ENCODE measurements around the gene CDH4.

DNA sequence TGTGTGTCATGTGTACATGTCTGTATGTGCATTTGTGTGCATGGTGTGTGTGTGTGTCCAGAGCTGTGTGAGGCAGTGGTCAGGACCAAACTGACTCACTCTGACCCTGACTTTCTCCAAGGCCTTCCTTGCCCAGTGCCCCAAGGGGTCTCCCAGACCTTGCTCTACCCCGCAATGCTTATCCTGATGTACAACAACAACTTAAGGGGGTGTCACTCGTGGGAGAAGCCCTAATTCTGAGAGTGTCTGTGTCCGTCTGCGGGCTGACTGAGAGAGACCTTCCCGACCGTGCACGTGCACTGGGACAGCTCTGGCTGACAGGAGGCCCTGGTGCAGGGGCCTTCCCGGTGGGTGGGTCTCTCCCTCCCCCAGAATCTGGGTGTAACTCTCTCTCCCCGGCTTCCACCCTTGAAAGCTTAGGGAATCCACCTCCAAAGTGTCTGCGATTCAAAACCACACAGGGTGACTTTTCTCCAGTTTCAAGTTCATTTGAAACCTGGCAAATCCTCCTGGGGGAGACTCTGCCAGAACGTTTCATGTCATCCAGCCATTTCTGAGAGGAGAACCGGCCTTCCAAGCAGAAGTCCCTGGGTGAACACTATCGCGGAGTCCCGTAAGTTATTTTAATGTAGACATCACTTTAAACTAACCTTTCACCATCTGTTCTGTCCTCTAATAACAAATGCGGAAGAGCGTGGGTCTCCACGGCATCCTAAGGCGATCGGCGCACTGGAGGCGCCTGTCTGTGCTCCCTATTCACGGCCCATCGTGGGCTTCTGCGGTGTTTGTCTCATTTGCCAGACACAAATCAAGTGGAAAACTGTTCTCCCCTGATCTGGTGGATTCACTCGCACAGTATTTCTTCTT lies 588.1 kb downstream of the CDH4 start:
- TF ChIP-seq POLR2AphosphoS5 (IDR thresholded peaks at IDR 0.05; ENCODE audit: insufficient read depth, low read depth, low read length) (no peak), POLR2A (IDR thresholded peaks at IDR 0.05; ENCODE audit: low read depth, low read length) (no peak), MYC (IDR thresholded peaks at IDR 0.05; ENCODE audit: low read depth, low read length) (no peak), EZH2 (IDR thresholded peaks at IDR 0.05; ENCODE audit: borderline replicate concordance, low read depth, low read length, severe bottlenecking) (no peak), JUN (IDR thresholded peaks at IDR 0.05; ENCODE audit: borderline replicate concordance, insufficient read depth, insufficient read length, low read depth) (no peak)
- TF ChIP-seq, protein P1, sequence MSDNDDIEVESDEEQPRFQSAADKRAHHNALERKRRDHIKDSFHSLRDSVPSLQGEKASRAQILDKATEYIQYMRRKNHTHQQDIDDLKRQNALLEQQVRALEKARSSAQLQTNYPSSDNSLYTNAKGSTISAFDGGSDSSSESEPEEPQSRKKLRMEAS (IDR thresholded peaks at IDR 0.05; ENCODE audit: insufficient read depth, insufficient read length), result no peak
- TF ChIP-seq, protein P2, sequence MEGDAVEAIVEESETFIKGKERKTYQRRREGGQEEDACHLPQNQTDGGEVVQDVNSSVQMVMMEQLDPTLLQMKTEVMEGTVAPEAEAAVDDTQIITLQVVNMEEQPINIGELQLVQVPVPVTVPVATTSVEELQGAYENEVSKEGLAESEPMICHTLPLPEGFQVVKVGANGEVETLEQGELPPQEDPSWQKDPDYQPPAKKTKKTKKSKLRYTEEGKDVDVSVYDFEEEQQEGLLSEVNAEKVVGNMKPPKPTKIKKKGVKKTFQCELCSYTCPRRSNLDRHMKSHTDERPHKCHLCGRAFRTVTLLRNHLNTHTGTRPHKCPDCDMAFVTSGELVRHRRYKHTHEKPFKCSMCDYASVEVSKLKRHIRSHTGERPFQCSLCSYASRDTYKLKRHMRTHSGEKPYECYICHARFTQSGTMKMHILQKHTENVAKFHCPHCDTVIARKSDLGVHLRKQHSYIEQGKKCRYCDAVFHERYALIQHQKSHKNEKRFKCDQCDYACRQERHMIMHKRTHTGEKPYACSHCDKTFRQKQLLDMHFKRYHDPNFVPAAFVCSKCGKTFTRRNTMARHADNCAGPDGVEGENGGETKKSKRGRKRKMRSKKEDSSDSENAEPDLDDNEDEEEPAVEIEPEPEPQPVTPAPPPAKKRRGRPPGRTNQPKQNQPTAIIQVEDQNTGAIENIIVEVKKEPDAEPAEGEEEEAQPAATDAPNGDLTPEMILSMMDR (IDR thresholded peaks at IDR 0.05; ENCODE audit: extremely low read depth in 1 of 2, insufficient read depth in 1 of 2, low read depth in 1 of 2, low read length in 2 of 2), result no peak

All from endothelial cell of umbilical vein (primary cell).